CD14-positive monocyte (primary cell): Measurements from ENCODE around the gene GRIP1. TPM values are rescaled to one million over a fixed set of nuclear protein-coding genes. Genes with fewer than 3 reads are reported as not detected.
A peak's percentile ranks its signal among the peaks of the same experiment; 100 is the strongest.

ENCODE experiments used
- DNase-seq, 3 donors: peaks; one replicate each; pipeline ENCODE4 v3.0.0-alpha.2; 2011 to 2022
- H2AFZ ChIP-seq: 2 replicates; pipeline ENCODE4 v1.6.0; 2012; ENCODE audit warnings: mild to moderate bottlenecking, low read depth, low read length, inconsistent platforms; ENCODE audit not compliant: insufficient read depth, poor library complexity, severe bottlenecking
- H3K27ac ChIP-seq, 2 donors: 1 replicate in 1 of 2; 2 replicates in 1 of 2; pipeline ENCODE4 v1.5.1; 2012 to 2013; ENCODE audit warnings: low read length in 2 of 2, control low read depth in 1 of 2, inconsistent platforms in 1 of 2, low read depth in 1 of 2, mild to moderate bottlenecking in 1 of 2
- H3K27me3 ChIP-seq, 2 donors: one replicate each; pipeline versions ENCODE4 v1.6.0 to v1.6.1; 2011 to 2013; ENCODE audit warnings: low read length in 2 of 2; ENCODE audit not compliant: control insufficient read depth in 2 of 2, insufficient read depth in 2 of 2
- H3K36me3 ChIP-seq, 2 donors: replicated peaks in 1 of 2; 1 replicate in 1 of 2; 2 replicates in 1 of 2; pipeline versions ENCODE4 v1.5.1 to v1.6.1; 2012 to 2013; ENCODE audit warnings: low read length in 2 of 2, control low read depth in 1 of 2, inconsistent platforms in 1 of 2, mild to moderate bottlenecking in 1 of 2; ENCODE audit not compliant: insufficient read depth in 2 of 2, control insufficient read depth in 1 of 2
- H3K4me1 ChIP-seq, 2 donors: 1 replicate in 1 of 2; 2 replicates in 1 of 2; pipeline versions ENCODE4 v1.5.1 to v1.6.1; 2012 to 2013; ENCODE audit warnings: low read length in 2 of 2, control low read depth in 1 of 2, inconsistent platforms in 1 of 2, mild to moderate bottlenecking in 1 of 2, moderate library complexity in 1 of 2; ENCODE audit not compliant: insufficient read depth in 2 of 2, control insufficient read depth in 1 of 2
- H3K4me2 ChIP-seq: replicated peaks from 2 replicates; pipeline ENCODE3; 2012; ENCODE audit warnings: low read length, moderate library complexity, mild to moderate bottlenecking; ENCODE audit not compliant: poor library complexity, severe bottlenecking; ENCODE audit errors: extremely low read depth
- H3K4me3 ChIP-seq, 3 experiments: fragments of 200-600 bp in 1 of 3; sonication (generic) in 1 of 3; replicated peaks in 1 of 3; 1 replicate in 2 of 3; 2 replicates in 1 of 3; pipeline ENCODE4 v1.5.1; 2011 to 2013; ENCODE audit warnings: low read length in 3 of 3, mild to moderate bottlenecking in 3 of 3, control low read depth in 2 of 3, low read depth in 2 of 3, inconsistent platforms in 1 of 3, moderate library complexity in 1 of 3
- H3K79me2 ChIP-seq: 2 replicates; pipeline ENCODE4 v1.6.0; 2012; ENCODE audit warnings: mild to moderate bottlenecking, control low read depth, inconsistent platforms, low read length, moderate library complexity; ENCODE audit not compliant: insufficient read depth
- H3K9ac ChIP-seq: 2 replicates; pipeline ENCODE4 v1.6.0; 2017; ENCODE audit warnings: low read length, mild to moderate bottlenecking; ENCODE audit not compliant: insufficient read depth, poor library complexity, severe bottlenecking
- H3K9me3 ChIP-seq, 2 donors: replicated peaks in 1 of 2; 1 replicate in 1 of 2; 2 replicates in 1 of 2; pipeline versions ENCODE4 v1.5.1 to v1.6.1; 2012 to 2013; ENCODE audit warnings: low read length in 2 of 2, control low read depth in 1 of 2; ENCODE audit not compliant: control insufficient read depth in 1 of 2, insufficient read depth in 1 of 2
- H4K20me1 ChIP-seq: 2 replicates; pipeline ENCODE4 v1.6.0; 2012; ENCODE audit warnings: mild to moderate bottlenecking, low read length, control low read depth, moderate library complexity; ENCODE audit not compliant: insufficient read depth
- H3K27ac Mint-ChIP-seq, 7 donors: one replicate each; pipeline ENCODE4 v1.8.0; 2020; ENCODE audit warnings: mild to moderate bottlenecking in 7 of 7, mixed read lengths in 7 of 7, moderate library complexity in 6 of 7, inconsistent platforms in 2 of 7
- H3K27me3 Mint-ChIP-seq, 3 donors: one replicate each; pipeline ENCODE4 v1.8.0; 2021 to 2022; ENCODE audit warnings: low read depth in 3 of 3, mild to moderate bottlenecking in 3 of 3, mixed read lengths in 3 of 3, moderate library complexity in 3 of 3, inconsistent platforms in 1 of 3
- H3K36me3 Mint-ChIP-seq, 2 donors: one replicate each; pipeline ENCODE4 v1.8.0; 2020; ENCODE audit warnings: mixed read lengths in 2 of 2, inconsistent platforms in 1 of 2, mild to moderate bottlenecking in 1 of 2
- H3K4me1 Mint-ChIP-seq: one replicate; pipeline ENCODE4 v1.8.0; 2020; ENCODE audit warnings: mild to moderate bottlenecking, mixed read lengths
- H3K4me3 Mint-ChIP-seq, 2 donors: one replicate each; pipeline ENCODE4 v1.8.0; 2020; ENCODE audit warnings: mild to moderate bottlenecking in 2 of 2, mixed read lengths in 2 of 2, moderate library complexity in 1 of 2
- H3K9me3 Mint-ChIP-seq, 7 donors: one replicate each; pipeline ENCODE4 v1.8.0; 2020 to 2022; ENCODE audit warnings: mixed read lengths in 7 of 7, mild to moderate bottlenecking in 6 of 7, moderate library complexity in 6 of 7, inconsistent platforms in 2 of 7
- CTCF ChIP-seq: fragments of 200-600 bp; IDR thresholded peaks from one replicate; pipeline ENCODE4 v1.8.0; 2022; ENCODE audit warnings: antibody characterized with exemption, mild to moderate bottlenecking
- WGBS: methylation state at CpG from one replicate; pipeline ENCODE4 v1.1.5; 2013; ENCODE audit warnings: missing lambda C conversion rate; ENCODE audit not compliant: insufficient coverage; 5-methylcytosine and 5-hydroxymethylcytosine counted together
- intact Hi-C, 2 donors: fragments of 100-400 bp; cut with micrococcal nuclease; formaldehyde crosslinking; loops; one replicate each; pipeline versions ENCODE4 v1.15.0 to v1.15.1; 2023
- polyA plus RNA-seq, 3 donors: library from polyadenylated mRNA; depleted of rRNA in 1 of 3; unstranded in 2 of 3; stranded (reverse) in 1 of 3; fragments of 300-500 nt in 2 of 3; fragments of >200 nt in 1 of 3; fragmentation: Illumina TruSeq in 2 of 3; gene quantifications; 1 replicate in 2 of 3; 2 replicates in 1 of 3; pipeline ENCODE4 v1.2.3, GENCODE V29; 2012 to 2021

GRIP1 gene
- polyA plus RNA-seq, 3 donors: 0.21 TPM; not detected in 2

DNA sequence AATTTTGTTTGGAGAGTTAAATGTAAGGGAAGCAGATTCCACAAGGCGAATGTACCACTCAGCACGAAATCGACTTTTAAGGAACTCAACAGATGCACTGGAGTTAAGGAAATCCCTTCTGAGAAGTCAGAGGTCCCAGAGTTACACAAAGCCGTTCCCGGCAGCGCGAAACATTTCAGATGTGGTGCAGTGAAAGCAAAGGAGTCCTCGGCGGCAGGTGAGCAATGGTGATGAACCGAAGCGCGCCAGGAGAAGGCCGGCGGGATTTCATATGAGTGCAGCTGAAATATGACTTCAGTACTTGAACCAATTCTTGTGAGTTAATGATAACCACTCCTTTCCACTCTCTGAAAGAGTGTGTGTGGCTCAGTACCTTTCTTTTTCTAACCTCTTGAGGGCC lies 183.2 kb downstream of the GRIP1 start:
- H3K27ac Mint-ChIP-seq: no peak overlapping the region
- no peaks in the 10 kb centered on the region for H3K36me3 Mint-ChIP-seq
- no peaks in the 10 kb centered on the region for H3K4me1 ChIP-seq
- peaks cover 1 to 3% (median 3%) of the 10 kb centered on the region in 3 donors for H3K27me3 Mint-ChIP-seq
- 97% methylated on average over 9 of the region's 14 CpGs for WGBS
- no peaks in the 10 kb centered on the region for H3K4me1 Mint-ChIP-seq
- H3K36me3 ChIP-seq: no peaks in the 10 kb centered on the region
- no peak for DNase-seq
- H3K9ac ChIP-seq: no peak overlapping the region
- peak overlapping the region; percentile 5 for H2AFZ ChIP-seq
- H3K4me3 ChIP-seq: no peak overlapping the region
- intact Hi-C loops: no loop called here
- H3K4me3 Mint-ChIP-seq: no peak overlapping the region
- H3K4me2 ChIP-seq: no peak overlapping the region
- H3K9me3 Mint-ChIP-seq: peaks cover 0 to 2% (median 0%) of the 10 kb centered on the region in 7 donors
- no peaks in the 10 kb centered on the region for H4K20me1 ChIP-seq
- no peak overlapping the region for H3K27ac ChIP-seq
- H3K79me2 ChIP-seq: no peaks in the 10 kb centered on the region
- TF ChIP-seq CTCF: no peak
- H3K9me3 ChIP-seq: no peaks in the 10 kb centered on the region
- no peaks in the 10 kb centered on the region for H3K27me3 ChIP-seq

DNA sequence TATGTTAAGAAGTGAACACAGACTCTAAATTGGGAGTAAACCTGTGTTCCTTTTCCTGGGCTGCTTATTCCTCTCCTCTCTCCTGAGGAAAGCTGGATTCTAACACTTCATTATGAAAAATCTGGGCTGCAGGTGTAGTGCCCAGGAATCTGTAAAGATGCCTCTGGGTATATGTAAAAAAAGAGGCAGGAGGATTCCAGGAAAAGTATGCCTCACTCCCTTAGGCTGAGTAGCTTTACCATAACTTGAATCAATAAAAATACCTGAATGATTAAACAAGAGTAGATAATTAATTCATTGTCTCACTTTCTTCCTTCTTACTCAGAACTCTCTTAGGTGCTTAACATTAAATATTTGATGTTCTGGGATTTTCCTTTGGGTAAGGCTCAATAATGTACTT lies 185.1 kb downstream of the GRIP1 start:
- TF ChIP-seq CTCF: no peak
- no peak overlapping the region for H3K4me3 Mint-ChIP-seq
- Histone ChIP-seq H4K20me1 (no peaks in the 10 kb centered on the region), H3K27me3 (no peaks in the 10 kb centered on the region), H3K27ac (no peak overlapping the region), H3K4me2 (no peak overlapping the region), H3K36me3 (no peaks in the 10 kb centered on the region), H3K4me3 (no peak overlapping the region), H3K79me2 (no peaks in the 10 kb centered on the region), H3K4me1 (no peaks in the 10 kb centered on the region), H3K9ac (no peak overlapping the region), H2AFZ (no peak overlapping the region), H3K9me3 (no peaks in the 10 kb centered on the region)
- peaks cover 1 to 3% (median 3%) of the 10 kb centered on the region in 3 donors for H3K27me3 Mint-ChIP-seq
- H3K36me3 Mint-ChIP-seq: no peaks in the 10 kb centered on the region
- no peaks in the 10 kb centered on the region for H3K4me1 Mint-ChIP-seq
- no peak overlapping the region for H3K27ac Mint-ChIP-seq
- no peak for DNase-seq
- intact Hi-C loops: no loop called here
- H3K9me3 Mint-ChIP-seq: peaks cover 0 to 3% (median 0%) of the 10 kb centered on the region in 7 donors
